Mucosa of rectum (tissue), 2 donors: Measurements from ENCODE around the gene DNAH17.
"Not testable (repeated sequence)": the region's sequence is repeated elsewhere in the genome, so short reads cannot be mapped to it uniquely, and the experiment has no call there.

ENCODE experiments used
- H3K27ac ChIP-seq, 2 donors: one replicate each; pipeline ENCODE4 v1.7.0; 2013; ENCODE audit warnings: inconsistent platforms in 2 of 2, low read depth in 2 of 2, low read length in 2 of 2
- H3K27me3 ChIP-seq, 2 donors: one replicate each; pipeline ENCODE4 v1.7.0; 2013; ENCODE audit warnings: low read length in 2 of 2; ENCODE audit not compliant: control insufficient read depth in 2 of 2, insufficient read depth in 2 of 2
- H3K36me3 ChIP-seq, 2 donors: one replicate each; pipeline ENCODE4 v1.7.0; 2013; ENCODE audit warnings: low read length in 2 of 2; ENCODE audit not compliant: control insufficient read depth in 2 of 2, insufficient read depth in 2 of 2
- H3K4me1 ChIP-seq, 2 donors: one replicate each; pipeline ENCODE4 v1.7.0; 2013; ENCODE audit warnings: low read length in 2 of 2, mild to moderate bottlenecking in 1 of 2; ENCODE audit not compliant: control insufficient read depth in 2 of 2, insufficient read depth in 2 of 2
- H3K4me3 ChIP-seq, 2 donors: one replicate each; pipeline ENCODE4 v1.7.0; 2013; ENCODE audit warnings: low read length in 2 of 2
- H3K9ac ChIP-seq, 2 donors: one replicate each; pipeline ENCODE4 v1.7.0; 2013; ENCODE audit warnings: low read length in 2 of 2, low read depth in 1 of 2, mild to moderate bottlenecking in 1 of 2
- H3K9me3 ChIP-seq, 2 donors: one replicate each; pipeline ENCODE4 v1.7.0; 2013; ENCODE audit warnings: low read length in 2 of 2; ENCODE audit not compliant: control insufficient read depth in 2 of 2
- donor health status: healthy.
- donor health status: Normal muscosa, but diverticular disease.

The DNAH17 gene

GRCh38 chr17:78468366-78468765 is 108.8 kb downstream of the DNAH17 start:
- Histone ChIP-seq H3K27me3 (no peaks in the 10 kb centered on the region), H3K27ac (no peak overlapping the region), H3K9ac (no peak overlapping the region), H3K9me3 (no peaks in the 10 kb centered on the region), H3K36me3 (no peaks in the 10 kb centered on the region), H3K4me1 (no peaks in the 10 kb centered on the region), H3K4me3 (no peak overlapping the region)

GRCh38 chr17:78466786-78467715 is 110.1 kb downstream of the DNAH17 start:
- Histone ChIP-seq H3K4me3 (no peak overlapping the region), H3K4me1 (no peaks in the 10 kb centered on the region), H3K27ac (no peak overlapping the region), H3K9ac (no peak overlapping the region), H3K27me3 (no peaks in the 10 kb centered on the region), H3K36me3 (no peaks in the 10 kb centered on the region), H3K9me3 (no peaks in the 10 kb centered on the region)

- not testable (repeated sequence) for H3K27me3 ChIP-seq, H3K27ac ChIP-seq, H3K9ac ChIP-seq, H3K4me3 ChIP-seq, H3K9me3 ChIP-seq, H3K36me3 ChIP-seq, H3K4me1 ChIP-seq
Observed at GRCh38 chr17:78466109-78466785, 110.9 kb downstream of the DNAH17 start.

GRCh38 chr17:78462148-78462547 is 115.0 kb downstream of the DNAH17 start:
- H3K27me3 ChIP-seq, result no peaks in the 10 kb centered on the region
- H3K36me3 ChIP-seq, result no peaks in the 10 kb centered on the region
- H3K9me3 ChIP-seq, result no peaks in the 10 kb centered on the region
- no peaks in the 10 kb centered on the region for H3K4me1 ChIP-seq
- H3K27ac ChIP-seq, result no peak overlapping the region
- no peak overlapping the region for H3K4me3 ChIP-seq
- H3K9ac ChIP-seq, result no peak overlapping the region

DNA sequence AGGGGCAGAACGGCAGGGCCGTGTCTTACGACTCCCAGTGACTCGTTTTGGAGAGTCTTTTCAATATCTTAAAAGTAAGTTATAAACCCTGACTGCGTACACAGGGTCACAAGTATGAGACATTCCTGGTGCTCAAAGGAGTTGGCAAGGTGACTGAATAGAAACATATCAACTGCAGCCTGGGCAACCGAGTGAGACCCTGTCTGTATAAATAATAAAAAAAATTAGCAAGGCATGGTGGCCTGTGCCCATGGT is 115.5 kb downstream of the DNAH17 start:
- H3K9ac ChIP-seq, result no peak overlapping the region
- no peaks in the 10 kb centered on the region for H3K9me3 ChIP-seq
- no peak overlapping the region for H3K27ac ChIP-seq
- H3K36me3 ChIP-seq, result no peaks in the 10 kb centered on the region
- no peaks in the 10 kb centered on the region for H3K27me3 ChIP-seq
- H3K4me1 ChIP-seq, result no peaks in the 10 kb centered on the region
- no peak overlapping the region for H3K4me3 ChIP-seq

GRCh38 chr17:78460951-78461798 is 116.0 kb downstream of the DNAH17 start:
- no peaks in the 10 kb centered on the region for H3K36me3 ChIP-seq
- H3K9me3 ChIP-seq, result no peaks in the 10 kb centered on the region
- no peak overlapping the region for H3K4me3 ChIP-seq
- H3K9ac ChIP-seq, result no peak overlapping the region
- no peak overlapping the region for H3K27ac ChIP-seq
- no peaks in the 10 kb centered on the region for H3K4me1 ChIP-seq
- H3K27me3 ChIP-seq, result no peaks in the 10 kb centered on the region

DNA sequence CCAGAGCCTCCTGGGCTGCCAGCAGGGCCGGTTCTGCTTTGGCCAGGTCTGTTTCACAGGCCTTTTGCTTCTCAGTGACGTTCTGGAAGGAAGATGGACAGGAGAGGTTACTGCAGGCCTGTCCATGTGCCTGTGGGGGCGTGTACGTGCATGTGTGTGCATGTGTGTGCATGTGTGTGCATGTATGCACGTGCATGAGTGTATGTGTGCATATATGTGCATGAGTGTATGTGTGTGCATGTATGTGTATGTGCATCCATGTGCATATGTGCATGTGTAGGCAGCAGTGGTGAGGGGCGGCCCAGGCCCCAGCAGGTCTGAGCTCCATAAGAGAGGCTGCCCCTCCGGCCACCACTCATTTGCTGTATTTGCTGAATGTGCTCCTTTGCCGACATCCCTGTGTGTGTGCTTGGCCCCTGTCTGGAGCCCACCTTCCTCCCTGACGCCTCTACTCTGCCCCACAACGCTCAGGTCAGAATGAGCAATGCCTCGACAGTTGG is 117.0 kb downstream of the DNAH17 start:
- no peak overlapping the region for H3K9ac ChIP-seq
- H3K4me3 ChIP-seq, result no peak overlapping the region
- no peak overlapping the region for H3K27ac ChIP-seq
- no peaks in the 10 kb centered on the region for H3K9me3 ChIP-seq
- no peaks in the 10 kb centered on the region for H3K27me3 ChIP-seq
- no peaks in the 10 kb centered on the region for H3K4me1 ChIP-seq
- no peaks in the 10 kb centered on the region for H3K36me3 ChIP-seq

DNA sequence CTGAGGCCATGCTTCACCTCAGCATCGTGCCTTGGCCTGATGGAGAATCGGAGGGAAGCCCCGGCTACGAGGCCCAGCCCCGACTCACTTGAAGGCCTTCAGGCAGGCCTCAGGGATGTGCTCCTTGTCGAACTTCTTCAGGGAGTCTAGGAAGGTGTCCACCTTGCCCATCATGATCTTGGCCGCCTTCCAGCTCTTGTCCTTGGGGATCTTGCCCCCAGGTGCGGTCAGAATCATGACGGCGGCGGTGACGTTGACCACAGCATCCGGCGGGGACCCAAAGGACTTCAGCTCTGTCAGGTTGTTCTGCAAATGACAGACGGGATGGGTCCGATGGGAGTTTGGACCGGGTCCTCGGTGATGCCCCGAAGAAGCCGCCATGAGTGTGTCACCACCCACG is 117.5 kb downstream of the DNAH17 start:
- H3K27me3 ChIP-seq, result no peaks in the 10 kb centered on the region
- H3K36me3 ChIP-seq, result no peaks in the 10 kb centered on the region
- H3K9ac ChIP-seq, result no peak overlapping the region
- H3K27ac ChIP-seq, result no peak overlapping the region
- H3K4me1 ChIP-seq, result no peaks in the 10 kb centered on the region
- H3K9me3 ChIP-seq, result no peaks in the 10 kb centered on the region
- no peak overlapping the region for H3K4me3 ChIP-seq

DNA sequence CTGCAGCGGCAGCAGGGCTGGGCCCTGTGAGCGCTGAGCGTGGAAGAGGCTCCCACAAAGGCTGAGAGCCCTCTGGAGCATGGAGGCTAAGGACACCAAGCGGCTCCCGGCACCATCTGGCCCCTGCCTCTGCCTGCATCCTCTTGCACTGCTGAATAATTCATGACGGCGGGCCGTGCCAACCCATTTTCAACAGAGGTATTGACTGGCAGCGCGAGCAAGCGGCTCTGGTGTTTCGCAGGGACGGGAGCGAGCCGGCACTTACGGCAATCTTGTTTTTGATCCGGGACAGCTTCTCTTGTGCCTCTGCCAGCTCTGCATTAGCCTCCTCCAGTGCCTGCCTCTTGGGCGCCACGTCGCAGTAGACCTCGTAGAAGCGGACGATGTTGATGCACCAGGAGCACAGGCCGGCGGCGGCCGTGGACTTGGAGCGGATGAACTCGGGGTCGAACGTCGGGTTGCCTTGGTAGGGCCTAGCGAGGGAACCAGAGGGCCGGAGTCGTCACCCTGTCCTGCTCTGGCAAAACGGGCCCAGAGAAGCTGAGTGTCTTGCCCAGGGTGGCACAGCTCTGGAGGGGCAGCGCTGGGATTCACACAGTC is 118.4 kb downstream of the DNAH17 start:
- Histone ChIP-seq H3K27me3 (no peaks in the 10 kb centered on the region), H3K4me3 (no peak overlapping the region), H3K9ac (no peak overlapping the region), H3K4me1 (no peaks in the 10 kb centered on the region), H3K9me3 (no peaks in the 10 kb centered on the region), H3K27ac (no peak overlapping the region), H3K36me3 (no peaks in the 10 kb centered on the region)
